GM12878 (cell line): ENCODE results near the gene ALDH1A3. TPM values are rescaled to one million over a fixed set of nuclear protein-coding genes. Genes with fewer than 3 reads are reported as not detected.

Experiments used
- ATAC-seq: fragments of 200-7000 bp; cut with Tn5 transposase; 3 replicates; pipeline ENCODE4 v1.9.1; 2020; ENCODE audit warnings: mild to moderate bottlenecking, moderate library complexity
- BruUV-seq: library from RNA; stranded (reverse); fragments of 400-500 nt; replicated peaks from 2 replicates; lab custom pipeline; 2021; lab: Mats Ljungman, UMichigan
- CTCF ChIA-PET: fragments of 300-600 bp; sonication (Branson Sonifier 250); formaldehyde crosslinking; extraction: SDS; loops from one replicate; lab custom pipeline; 2021; ENCODE audit warnings: inconsistent platforms; lab: Yijun Ruan, JAX
- POLR2A ChIA-PET: fragments of 350-600 bp; formaldehyde crosslinking; extraction: SDS; loops from one replicate; lab custom pipeline; 2021; ENCODE audit warnings: inconsistent platforms; lab: Charles Lee
- RAD21 ChIA-PET: fragments of 300-600 bp; sonication (Branson Sonifier 250); formaldehyde crosslinking; loops from one replicate; lab custom pipeline; 2023; ENCODE audit warnings: antibody characterized with exemption; ENCODE audit not compliant: unreplicated experiment; lab: Charles Lee
- SMC1A ChIA-PET: fragments of 300-600 bp; sonication (Branson Sonifier 250); formaldehyde crosslinking; loops from one replicate; lab custom pipeline; 2023; ENCODE audit not compliant: unreplicated experiment, uncharacterized antibody; lab: Charles Lee
- DNase-seq: peaks from one replicate; pipeline ENCODE4 v3.0.0-alpha.2; 2011; ENCODE audit warnings: low read depth, low spot score
- FAIRE-seq: peaks from 3 replicates; lab custom pipeline; 2011; peaks lifted over from hg19 to GRCh38; lab: Jason Lieb, UNC
- H2AFZ ChIP-seq: 2 replicates; pipeline ENCODE4 v1.6.0; 2011; ENCODE audit warnings: low read depth, low read length, control low read depth; ENCODE audit not compliant: control insufficient read depth
- H3K27ac ChIP-seq: 2 replicates; pipeline ENCODE4 v1.5.1; 2011; ENCODE audit warnings: control low read depth; ENCODE audit not compliant: control insufficient read depth, insufficient read depth
- H3K27me3 ChIP-seq, 2 experiments: replicated peaks in 1 of 2; 2 replicates each; pipeline versions ENCODE4 v1.6.0 to v1.6.1; 2011; ENCODE audit warnings: low read length in 1 of 2; ENCODE audit not compliant: control insufficient read depth in 2 of 2, insufficient read depth in 2 of 2
- H3K36me3 ChIP-seq, 2 experiments: 2 replicates each; pipeline ENCODE4 v1.5.1; 2011; ENCODE audit warnings: low read length in 1 of 2; ENCODE audit not compliant: control insufficient read depth in 2 of 2, insufficient read depth in 2 of 2
- H3K4me1 ChIP-seq: 2 replicates; pipeline ENCODE4 v1.6.1; 2011; ENCODE audit warnings: mild to moderate bottlenecking, low read length, moderate library complexity, mixed read lengths; ENCODE audit not compliant: control insufficient read depth, insufficient read depth
- H3K4me2 ChIP-seq: 2 replicates; pipeline ENCODE4 v1.6.0; 2011; ENCODE audit warnings: control low read depth; ENCODE audit not compliant: control insufficient read depth, insufficient read depth
- H3K4me3 ChIP-seq: fragments of 200-600 bp; sonication (generic); 2 replicates; pipeline ENCODE4 v1.5.1; 2016
- H3K79me2 ChIP-seq: 2 replicates; pipeline ENCODE4 v1.6.0; 2011; ENCODE audit warnings: low read length; ENCODE audit not compliant: control insufficient read depth, insufficient read depth
- H3K9ac ChIP-seq: 2 replicates; pipeline ENCODE4 v1.8.0; 2011; ENCODE audit warnings: low read length, control low read depth, mixed read lengths; ENCODE audit not compliant: control insufficient read depth, insufficient read depth
- H3K9me3 ChIP-seq: replicated peaks from 3 replicates; pipeline ENCODE4 v1.5.1; 2011; ENCODE audit warnings: mild to moderate bottlenecking, low read length; ENCODE audit not compliant: control insufficient read depth, insufficient read depth
- H4K20me1 ChIP-seq: 2 replicates; pipeline ENCODE4 v1.6.0; 2011; ENCODE audit not compliant: control insufficient read depth, insufficient read depth
- CHD2 ChIP-seq: IDR thresholded peaks from 2 replicates; pipeline ENCODE4 v1.6.1; 2011; ENCODE audit warnings: low read depth, low read length, improper control_type of control experiment, borderline replicate concordance
- EGR1 ChIP-seq, 2 experiments: IDR thresholded peaks; 1 replicate in 1 of 2; 2 replicates in 1 of 2; pipeline ENCODE4 v1.6.1; 2011 to 2012; ENCODE audit warnings: low read depth in 2 of 2, low read length in 2 of 2, borderline replicate concordance in 1 of 2, mild to moderate bottlenecking in 1 of 2, moderate library complexity in 1 of 2
- ESRRA ChIP-seq: IDR thresholded peaks from 2 replicates; pipeline ENCODE4 v1.6.1; 2012; ENCODE audit warnings: mild to moderate bottlenecking, low read length, improper control_type of control experiment
- GABPA ChIP-seq: IDR thresholded peaks from 2 replicates; pipeline ENCODE4 v1.6.1; 2014; ENCODE audit warnings: antibody characterized with exemption, low read depth, mild to moderate bottlenecking, inconsistent platforms
- IRF4 ChIP-seq: IDR thresholded peaks from 2 replicates; pipeline ENCODE4 v1.6.1; 2011; ENCODE audit warnings: low read depth, low read length
- KLF5 ChIP-seq: fragments of 450-650 bp; IDR thresholded peaks from 2 replicates; pipeline ENCODE4 v1.6.1; 2014; ENCODE audit warnings: mild to moderate bottlenecking; ENCODE audit not compliant: partially characterized antibody
- MTA2 ChIP-seq: fragments of 450-650 bp; IDR thresholded peaks from 2 replicates; pipeline ENCODE4 v1.6.1; 2016; ENCODE audit warnings: low read depth, mild to moderate bottlenecking, moderate library complexity
- POU2F2 ChIP-seq: IDR thresholded peaks from 3 replicates; pipeline ENCODE4 v1.6.1; 2011; ENCODE audit warnings: low read depth, mild to moderate bottlenecking, low read length, borderline replicate concordance
- SMAD1 ChIP-seq: fragments of 450-650 bp; IDR thresholded peaks from 2 replicates; pipeline ENCODE4 v1.6.1; 2018; ENCODE audit warnings: mild to moderate bottlenecking, low read depth; ENCODE audit not compliant: partially characterized antibody
- SP1 ChIP-seq: IDR thresholded peaks from one replicate; pipeline ENCODE4 v1.6.1; 2011; ENCODE audit warnings: low read depth, low read length
- TCF12 ChIP-seq: IDR thresholded peaks from 2 replicates; pipeline ENCODE4 v1.6.1; 2011; ENCODE audit warnings: low read depth, mild to moderate bottlenecking, low read length
- YY1 ChIP-seq: IDR thresholded peaks from 2 replicates; pipeline ENCODE4 v1.6.1; 2011; ENCODE audit warnings: low read depth, mild to moderate bottlenecking, low read length
- ZNF217 ChIP-seq: fragments of 450-650 bp; IDR thresholded peaks from 2 replicates; pipeline ENCODE4 v1.6.1; 2017; ENCODE audit warnings: antibody characterized with exemption, mild to moderate bottlenecking
- WGBS: methylation state at CpG from one replicate; pipeline ENCODE4 v1.1.6; 2016; ENCODE audit warnings: low lambda C conversion rate; ENCODE audit not compliant: insufficient replicate concordance, insufficient coverage; ENCODE audit errors: missing lambda C conversion rate; 5-methylcytosine and 5-hydroxymethylcytosine counted together
- in situ Hi-C: fragments of 300-500 bp; cut with MboI; formaldehyde crosslinking; loops from 9 replicates; pipeline ENCODE4 v1.14.3; 2018; ENCODE audit warnings: mixed read lengths
- intact Hi-C: fragments of 100-400 bp; cut with micrococcal nuclease; formaldehyde crosslinking; loops from one replicate; pipeline ENCODE4 v1.14.2; 2022; ENCODE audit not compliant: unreplicated experiment
- polyA plus RNA-seq, 11 experiments: library from polyadenylated mRNA; depleted of rRNA in 4 of 11; unstranded in 6 of 11; stranded (reverse) in 5 of 11; fragments of >200 nt; fragmentation: Nextera tagmentation in 4 of 11; fragmentation: Illumina TruSeq in 1 of 11; extraction: Ambion mirVana in 4 of 11; extraction: Trizol in 1 of 11; gene quantifications; 1 replicate in 1 of 11; 2 replicates in 10 of 11; pipeline versions ENCODE4 v1.2.1 to v1.2.3, GENCODE V29; 2011 to 2016; ENCODE audit warnings: inconsistent platforms in 2 of 11, missing spikeins in 2 of 11, low read depth in 1 of 11
- total RNA-seq, 4 experiments: library from RNA; depleted of rRNA in 3 of 4; stranded (reverse); fragments of >200 nt in 3 of 4; fragmentation: Illumina TruSeq in 1 of 4; extraction: Trizol in 1 of 4; gene quantifications; 2 replicates each; pipeline versions ENCODE4 v1.2.1 to v1.2.3, GENCODE V29; 2013 to 2021
- TF ChIP-seq, protein P1 (sequence below): fragments of 450-650 bp; IDR thresholded peaks from 2 replicates; pipeline ENCODE4 v1.6.1; 2017; ENCODE audit warnings: mild to moderate bottlenecking, moderate library complexity
- TF ChIP-seq, protein P2 (sequence below): IDR thresholded peaks from 2 replicates; pipeline ENCODE4 v1.6.1; 2011; ENCODE audit warnings: mild to moderate bottlenecking, low read depth, low read length, moderate library complexity; ENCODE audit not compliant: insufficient replicate concordance

ALDH1A3 gene
- total and polyA plus RNA-seq, 10 of the 15 experiments (the other 5 are each of a cell fraction or from before 2014, with no cell fraction given): 0.06 to 0.69 (median 0.18) TPM

DNA sequence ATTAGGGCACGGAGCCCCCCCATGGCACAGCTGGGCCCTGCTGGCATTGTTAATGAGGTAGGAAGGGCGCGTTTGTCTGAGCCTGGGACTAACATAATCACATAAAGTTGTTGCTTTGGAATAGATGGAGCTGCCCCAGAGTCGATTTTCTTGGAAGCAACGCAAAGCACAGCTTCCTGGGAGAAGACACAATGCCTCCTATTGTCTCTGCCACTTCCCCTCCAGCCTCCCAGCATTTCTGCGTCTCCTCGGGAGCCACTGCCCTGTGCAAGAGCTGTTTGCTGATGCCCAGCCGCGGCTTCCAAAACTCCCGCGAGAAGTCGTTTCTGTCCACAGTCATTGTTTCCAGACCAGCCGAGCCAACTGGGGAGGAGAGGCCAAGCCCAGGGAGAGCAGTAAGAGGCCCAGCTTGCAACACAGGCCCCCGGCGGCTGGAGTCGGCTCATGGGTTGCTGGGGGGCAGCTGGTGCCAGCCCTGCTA lies 18.1 kb upstream of the ALDH1A3 start:
- Histone ChIP-seq H3K27me3 (peaks cover 0 to 1% of the 10 kb centered on the region in 2 experiments; a peak in 2 of 4 replicates), H3K4me2 (no peak overlapping the region), H2AFZ (no peak overlapping the region), H3K4me1 (no peaks in the 10 kb centered on the region), H3K27ac (no peak overlapping the region), H3K36me3 (no peaks in the 10 kb centered on the region), H3K9me3 (no peaks in the 10 kb centered on the region; the same call in 2 of the 3 replicates), H3K4me3 (no peak overlapping the region), H3K9ac (no peak overlapping the region), H4K20me1 (no peaks in the 10 kb centered on the region), H3K79me2 (no peaks in the 10 kb centered on the region)
- ATAC-seq (no peak), FAIRE-seq (no peak), DNase-seq (no peak)
- POLR2A ChIA-PET: no interaction called here
- TF ChIP-seq YY1 (no peak), CHD2 (no peak), ESRRA (no peak), EGR1 (IDR thresholded peaks at IDR 0.05; ENCODE audit: borderline replicate concordance in 1 of 2, low read depth in 2 of 2, low read length in 2 of 2) (no peak), SMAD1 (no peak), GABPA (no peak), ZNF217 (no peak), POU2F2 (no peak), MTA2 (no peak), KLF5 (no peak), TCF12 (no peak), IRF4 (no peak), SP1 (no peak)
- TF ChIP-seq, protein P1, sequence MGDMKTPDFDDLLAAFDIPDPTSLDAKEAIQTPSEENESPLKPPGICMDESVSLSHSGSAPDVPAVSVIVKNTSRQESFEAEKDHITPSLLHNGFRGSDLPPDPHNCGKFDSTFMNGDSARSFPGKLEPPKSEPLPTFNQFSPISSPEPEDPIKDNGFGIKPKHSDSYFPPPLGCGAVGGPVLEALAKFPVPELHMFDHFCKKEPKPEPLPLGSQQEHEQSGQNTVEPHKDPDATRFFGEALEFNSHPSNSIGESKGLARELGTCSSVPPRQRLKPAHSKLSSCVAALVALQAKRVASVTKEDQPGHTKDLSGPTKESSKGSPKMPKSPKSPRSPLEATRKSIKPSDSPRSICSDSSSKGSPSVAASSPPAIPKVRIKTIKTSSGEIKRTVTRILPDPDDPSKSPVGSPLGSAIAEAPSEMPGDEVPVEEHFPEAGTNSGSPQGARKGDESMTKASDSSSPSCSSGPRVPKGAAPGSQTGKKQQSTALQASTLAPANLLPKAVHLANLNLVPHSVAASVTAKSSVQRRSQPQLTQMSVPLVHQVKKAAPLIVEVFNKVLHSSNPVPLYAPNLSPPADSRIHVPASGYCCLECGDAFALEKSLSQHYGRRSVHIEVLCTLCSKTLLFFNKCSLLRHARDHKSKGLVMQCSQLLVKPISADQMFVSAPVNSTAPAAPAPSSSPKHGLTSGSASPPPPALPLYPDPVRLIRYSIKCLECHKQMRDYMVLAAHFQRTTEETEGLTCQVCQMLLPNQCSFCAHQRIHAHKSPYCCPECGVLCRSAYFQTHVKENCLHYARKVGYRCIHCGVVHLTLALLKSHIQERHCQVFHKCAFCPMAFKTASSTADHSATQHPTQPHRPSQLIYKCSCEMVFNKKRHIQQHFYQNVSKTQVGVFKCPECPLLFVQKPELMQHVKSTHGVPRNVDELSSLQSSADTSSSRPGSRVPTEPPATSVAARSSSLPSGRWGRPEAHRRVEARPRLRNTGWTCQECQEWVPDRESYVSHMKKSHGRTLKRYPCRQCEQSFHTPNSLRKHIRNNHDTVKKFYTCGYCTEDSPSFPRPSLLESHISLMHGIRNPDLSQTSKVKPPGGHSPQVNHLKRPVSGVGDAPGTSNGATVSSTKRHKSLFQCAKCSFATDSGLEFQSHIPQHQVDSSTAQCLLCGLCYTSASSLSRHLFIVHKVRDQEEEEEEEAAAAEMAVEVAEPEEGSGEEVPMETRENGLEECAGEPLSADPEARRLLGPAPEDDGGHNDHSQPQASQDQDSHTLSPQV: no peak
- TF ChIP-seq, protein P2, sequence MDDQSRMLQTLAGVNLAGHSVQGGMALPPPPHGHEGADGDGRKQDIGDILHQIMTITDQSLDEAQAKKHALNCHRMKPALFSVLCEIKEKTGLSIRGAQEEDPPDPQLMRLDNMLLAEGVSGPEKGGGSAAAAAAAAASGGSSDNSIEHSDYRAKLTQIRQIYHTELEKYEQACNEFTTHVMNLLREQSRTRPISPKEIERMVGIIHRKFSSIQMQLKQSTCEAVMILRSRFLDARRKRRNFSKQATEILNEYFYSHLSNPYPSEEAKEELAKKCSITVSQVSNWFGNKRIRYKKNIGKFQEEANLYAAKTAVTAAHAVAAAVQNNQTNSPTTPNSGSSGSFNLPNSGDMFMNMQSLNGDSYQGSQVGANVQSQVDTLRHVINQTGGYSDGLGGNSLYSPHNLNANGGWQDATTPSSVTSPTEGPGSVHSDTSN: no peak
- CTCF ChIA-PET: interaction anchor here (1.6 kb wide), 1 partner anchor 12 kb away, joined by 5 read pairs; no protein-coding TSS in a partner anchor
- RAD21 ChIA-PET: no interaction called here
- in situ Hi-C loops: no loop called here
- intact Hi-C loops: no loop called here
- SMC1A ChIA-PET: interaction anchor here (0.6 kb wide), 1 partner anchor 111 kb away, joined by 3 read pairs; no protein-coding TSS in a partner anchor
- BruUV-seq: no TSS peak
- WGBS: 63% methylated on average over 16 of the region's 16 CpGs
